IPS DF 4.7 (cell line): ENCODE data around the gene RAB11FIP3.
"Not testable (repeated sequence)": the region's sequence is repeated elsewhere in the genome, so short reads cannot be mapped to it uniquely, and the experiment has no call there.

Experiments used
- DNase-seq: peaks from one replicate; pipeline ENCODE4 v3.0.0-alpha.2; 2013; ENCODE audit warnings: low spot score; ENCODE audit errors: extremely low read depth

The RAB11FIP3 gene, protein sequence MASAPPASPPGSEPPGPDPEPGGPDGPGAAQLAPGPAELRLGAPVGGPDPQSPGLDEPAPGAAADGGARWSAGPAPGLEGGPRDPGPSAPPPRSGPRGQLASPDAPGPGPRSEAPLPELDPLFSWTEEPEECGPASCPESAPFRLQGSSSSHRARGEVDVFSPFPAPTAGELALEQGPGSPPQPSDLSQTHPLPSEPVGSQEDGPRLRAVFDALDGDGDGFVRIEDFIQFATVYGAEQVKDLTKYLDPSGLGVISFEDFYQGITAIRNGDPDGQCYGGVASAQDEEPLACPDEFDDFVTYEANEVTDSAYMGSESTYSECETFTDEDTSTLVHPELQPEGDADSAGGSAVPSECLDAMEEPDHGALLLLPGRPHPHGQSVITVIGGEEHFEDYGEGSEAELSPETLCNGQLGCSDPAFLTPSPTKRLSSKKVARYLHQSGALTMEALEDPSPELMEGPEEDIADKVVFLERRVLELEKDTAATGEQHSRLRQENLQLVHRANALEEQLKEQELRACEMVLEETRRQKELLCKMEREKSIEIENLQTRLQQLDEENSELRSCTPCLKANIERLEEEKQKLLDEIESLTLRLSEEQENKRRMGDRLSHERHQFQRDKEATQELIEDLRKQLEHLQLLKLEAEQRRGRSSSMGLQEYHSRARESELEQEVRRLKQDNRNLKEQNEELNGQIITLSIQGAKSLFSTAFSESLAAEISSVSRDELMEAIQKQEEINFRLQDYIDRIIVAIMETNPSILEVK

GRCh38 chr16:425082-425718, at the start of gene RAB11FIP3:
Gene RAB11FIP3 (plus strand): TSS chr16:425649. CDS start chr16:426007, 358 bp downstream.
- DNase-seq = no peak

DNA sequence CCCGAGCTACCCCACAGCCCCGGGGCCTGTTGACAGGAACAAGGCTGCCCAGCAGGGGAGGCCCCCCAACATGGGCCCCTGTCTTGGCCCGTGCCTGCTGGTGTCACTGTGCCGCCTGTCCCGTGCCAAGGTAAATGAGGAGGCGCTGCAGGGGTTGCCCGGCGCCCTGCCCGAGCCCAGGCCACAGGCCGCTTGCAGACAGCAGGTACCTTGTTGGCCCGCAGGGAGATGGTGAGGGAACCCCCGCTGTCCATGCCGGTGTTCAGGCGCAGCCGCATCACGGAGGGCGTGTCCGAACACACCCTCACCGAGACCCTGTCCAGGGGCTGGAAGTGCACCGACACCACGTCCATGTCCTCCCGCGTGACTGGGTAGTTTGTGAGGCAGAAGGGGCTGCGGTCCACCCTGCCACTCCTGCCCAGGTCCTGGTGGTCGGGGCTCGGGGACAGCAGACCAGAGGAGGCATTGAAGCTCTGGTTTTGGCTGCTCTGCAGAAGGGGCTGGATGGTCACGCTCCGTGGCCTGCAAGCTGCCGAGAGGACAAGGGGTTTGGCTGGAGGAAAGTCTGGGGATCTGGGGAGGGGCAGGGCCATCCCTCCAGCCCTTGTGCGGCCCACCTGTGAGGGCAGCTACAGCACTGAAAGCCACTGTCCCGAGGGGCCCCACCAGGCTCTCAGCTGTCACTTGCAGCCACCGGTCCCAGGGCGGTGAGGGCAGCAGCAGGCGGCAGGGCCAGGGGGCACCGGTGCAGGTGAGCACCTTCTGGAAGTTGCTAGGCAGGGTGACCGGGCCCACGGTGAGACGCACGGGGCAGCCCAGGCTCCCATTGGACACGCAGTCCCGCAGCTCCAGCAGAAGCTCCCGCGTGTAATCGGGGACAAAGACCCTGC, 49.3 kb upstream of the RAB11FIP3 start:
- DNase-seq = no peak

DNA sequence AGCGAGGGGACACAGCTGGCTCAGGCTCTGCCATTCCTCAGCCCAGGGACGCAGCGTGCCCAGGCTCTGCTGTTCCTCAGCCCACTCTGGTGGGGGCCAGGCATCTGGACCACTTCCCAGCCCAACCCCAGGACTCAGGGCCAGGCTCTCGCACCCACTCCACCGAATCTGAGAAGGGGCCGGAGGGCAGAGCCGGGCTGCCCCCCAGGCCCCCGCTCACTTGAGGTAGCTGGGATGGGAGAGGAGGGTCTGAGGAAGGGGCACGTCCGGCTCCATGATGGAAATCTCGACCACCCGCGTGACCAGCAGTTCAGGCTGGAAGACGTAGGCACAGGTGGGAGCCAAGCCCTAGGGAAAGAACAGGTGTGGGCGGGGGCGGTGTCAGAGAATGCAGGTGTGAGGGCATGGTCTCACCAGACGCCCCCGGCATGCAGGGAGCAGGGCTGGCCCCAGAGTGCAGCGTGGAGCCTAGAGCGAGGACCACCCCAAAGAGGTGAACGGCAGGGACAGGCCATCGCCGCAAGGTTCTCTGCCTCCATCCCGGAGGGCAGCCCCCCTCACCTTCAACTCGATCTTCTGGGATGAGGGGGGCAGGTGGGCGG, 48.5 kb upstream of the RAB11FIP3 start:
- no peak for DNase-seq

DNA sequence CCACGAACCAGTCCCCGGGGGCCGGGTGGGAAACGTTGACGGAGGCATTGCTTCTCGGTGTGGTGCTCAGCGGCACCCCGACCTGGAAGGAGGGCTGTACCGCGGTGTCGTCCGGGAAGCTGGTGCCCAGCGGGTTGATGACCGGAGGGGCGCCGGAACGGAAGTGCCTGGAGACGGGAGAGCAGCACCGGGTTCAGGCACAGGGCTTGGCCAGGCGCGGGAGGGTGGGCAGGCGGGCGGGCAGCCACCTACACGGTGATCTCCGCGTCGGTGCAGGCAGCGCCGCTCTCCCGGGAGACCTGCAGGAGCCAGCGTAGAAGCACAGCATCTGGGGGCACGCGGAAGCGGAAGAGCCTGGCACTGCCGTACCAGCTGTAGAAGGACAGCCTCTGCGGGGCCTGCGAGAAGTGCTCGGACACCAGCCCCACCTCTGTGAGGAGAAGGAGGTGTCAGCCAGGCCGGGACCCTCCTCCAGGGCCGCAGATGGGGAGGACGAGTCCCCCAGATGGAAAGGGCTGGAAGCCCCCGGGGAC, 48.0 kb upstream of the RAB11FIP3 start:
- DNase-seq = no peak

DNA sequence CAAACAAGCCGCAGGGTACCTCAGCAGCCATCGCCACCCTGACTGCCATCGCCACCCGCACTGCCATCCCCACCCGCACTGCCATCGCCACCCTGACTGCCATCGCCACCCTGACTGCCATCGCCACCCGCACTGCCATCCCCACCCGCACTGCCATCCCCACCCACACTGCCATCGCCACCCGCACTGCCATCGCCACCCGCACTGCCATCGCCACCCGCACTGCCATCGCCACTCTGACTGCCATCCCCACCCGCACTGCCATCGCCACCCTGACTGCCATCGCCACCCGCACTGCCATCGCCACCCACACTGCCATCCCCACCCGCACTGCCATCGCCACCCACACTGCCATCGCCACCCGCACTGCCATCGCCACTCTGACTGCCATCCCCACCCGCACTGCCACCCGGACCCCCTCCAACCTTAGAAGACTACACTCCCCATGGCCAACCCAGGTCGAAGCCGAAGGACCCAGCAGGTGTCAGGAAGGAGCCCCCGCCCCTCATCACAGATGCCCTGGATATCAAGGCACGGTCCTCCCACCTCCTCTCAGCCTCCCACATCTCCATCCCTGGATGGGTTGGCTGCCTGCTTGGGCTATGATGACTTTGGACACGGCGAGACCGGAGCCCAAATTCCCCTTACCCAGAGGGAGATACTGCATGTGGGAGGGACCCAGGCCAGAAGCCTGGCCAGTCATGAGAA, 47.2 kb upstream of the RAB11FIP3 start:
- not testable (repeated sequence) for DNase-seq

- DNase-seq = no peak
Measured at GRCh38 chr16:378821-379182, 46.6 kb upstream of the RAB11FIP3 start.

DNA sequence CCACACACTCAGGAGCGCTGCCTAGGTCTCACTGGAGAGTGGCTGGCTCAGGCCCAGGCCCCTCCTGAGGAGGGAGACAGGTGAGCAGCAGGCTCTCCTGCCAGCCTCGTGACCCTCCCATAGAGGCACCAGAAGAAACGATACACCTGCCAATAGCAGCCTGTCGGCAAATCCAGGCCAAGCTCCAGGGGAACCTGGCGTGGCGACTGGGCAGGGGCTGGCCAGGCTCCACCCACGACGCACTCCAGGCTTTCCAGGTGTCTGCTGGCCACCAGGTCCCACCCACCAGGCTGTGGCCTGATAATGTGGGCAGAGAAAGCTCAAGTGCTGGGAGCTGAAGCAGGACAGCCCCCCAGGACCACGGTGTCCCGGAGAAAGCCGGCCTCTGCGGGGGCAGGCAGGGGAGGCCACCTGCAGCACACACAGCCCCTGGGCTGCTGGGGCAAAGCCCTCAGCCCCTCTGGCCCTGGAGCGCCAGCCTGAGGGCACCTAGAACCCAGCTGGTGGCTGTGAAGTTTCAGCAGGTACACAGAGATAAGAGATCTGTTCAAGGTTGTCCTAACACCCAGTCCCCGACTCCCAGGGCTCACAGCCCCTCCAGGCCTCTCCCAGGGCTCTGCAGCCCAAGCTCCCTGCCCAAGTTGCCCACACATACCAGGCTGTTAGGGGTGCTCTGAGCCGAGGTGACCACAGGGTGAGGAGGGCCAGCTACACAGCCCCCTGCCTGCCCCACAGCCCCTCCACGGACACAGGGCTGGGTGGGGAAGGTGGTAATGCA, 46.1 kb upstream of the RAB11FIP3 start:
- DNase-seq = no peak

DNA sequence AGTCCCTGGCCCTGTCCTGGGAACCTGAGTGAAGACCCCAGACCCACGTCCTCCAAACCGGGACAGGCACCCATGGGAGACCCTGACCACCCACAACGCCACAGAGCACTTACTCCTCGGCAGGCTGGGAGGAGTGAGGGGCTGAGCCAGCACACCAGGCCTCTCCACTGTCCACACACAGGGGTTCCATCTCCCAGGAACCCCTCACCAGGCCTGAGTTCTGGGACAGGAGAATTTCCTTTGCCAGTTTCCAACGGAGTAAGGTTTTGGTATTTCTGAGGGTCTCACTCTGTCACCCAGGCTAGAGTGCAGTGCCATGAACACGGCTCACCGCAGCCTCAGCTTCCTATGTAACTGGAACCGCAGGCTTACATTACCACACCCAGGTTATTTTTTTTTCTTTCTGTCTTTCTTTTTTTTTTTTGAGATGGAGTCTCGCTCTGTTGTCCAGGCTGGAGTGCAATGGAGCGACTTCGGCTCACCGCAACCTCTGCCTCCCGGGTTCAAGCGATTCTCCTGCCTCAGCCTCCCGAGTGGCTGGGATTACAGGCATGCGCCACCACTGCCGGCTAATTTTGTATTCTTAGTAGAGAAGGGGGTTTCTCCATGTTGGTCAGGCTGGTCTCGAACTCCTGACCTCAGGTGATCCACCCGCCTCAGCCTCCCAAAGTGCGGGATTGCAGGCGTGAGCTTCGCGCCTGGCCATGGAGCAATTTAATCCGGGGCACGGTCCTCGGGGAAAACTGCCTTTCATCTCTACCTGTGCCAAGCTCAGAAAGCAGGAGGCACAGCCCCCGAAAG, 45.3 kb upstream of the RAB11FIP3 start:
- DNase-seq = no peak

DNA sequence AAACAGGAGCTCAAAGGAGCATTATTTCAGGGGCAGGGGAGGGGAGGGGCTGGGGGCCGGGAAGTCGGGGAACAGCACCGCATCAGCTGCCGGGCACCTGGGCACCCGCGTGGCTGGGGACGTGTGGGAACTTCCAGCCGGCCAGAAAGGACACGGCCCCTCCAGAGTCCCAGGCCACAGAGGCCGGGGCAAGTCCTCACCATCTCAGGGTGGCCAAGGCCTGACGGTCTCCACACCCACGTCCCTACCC, 44.8 kb upstream of the RAB11FIP3 start:
- DNase-seq = no peak

DNA sequence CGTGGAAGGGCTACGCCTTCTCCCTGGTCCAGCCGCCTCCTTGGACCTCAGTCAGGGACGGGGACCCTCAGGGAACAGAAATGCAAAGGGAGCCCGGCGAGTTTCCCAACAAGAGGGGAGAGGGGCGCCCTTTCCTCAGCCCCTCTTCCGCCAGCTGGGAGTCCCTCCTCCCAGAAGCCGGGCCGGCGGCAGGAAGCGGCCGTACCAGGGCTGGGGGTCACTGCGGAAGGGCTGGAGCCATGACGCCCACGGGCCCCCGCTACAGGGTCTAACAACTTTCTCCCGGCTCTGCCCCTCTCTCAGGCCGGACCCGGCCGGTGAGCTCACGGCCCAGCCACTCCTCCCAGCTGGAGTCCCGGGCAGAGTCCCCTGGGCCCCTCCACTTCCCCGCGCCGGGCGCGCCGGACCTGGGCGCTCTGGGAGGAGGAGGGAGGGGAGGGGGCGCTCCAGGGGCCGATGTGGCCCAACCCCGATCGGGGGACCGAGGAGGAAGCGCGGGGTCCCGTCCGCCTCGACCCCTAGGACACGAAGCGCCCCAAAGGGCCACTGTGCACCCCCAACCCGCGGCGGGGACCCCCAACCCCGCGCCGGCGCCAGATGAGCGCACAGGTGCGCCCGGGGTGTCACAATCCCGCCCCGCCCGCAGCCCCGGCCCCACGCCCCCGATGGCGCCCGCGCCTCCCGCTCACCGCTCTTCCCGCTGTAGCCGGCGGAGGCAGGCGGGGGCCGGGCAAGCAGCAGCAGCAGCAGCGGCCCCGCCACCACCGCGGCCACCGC, 44.2 kb upstream of the RAB11FIP3 start:
- DNase-seq = no peak

- DNase-seq = no peak
Measured at GRCh38 chr16:381789-382717, 43.4 kb upstream of the RAB11FIP3 start, which contains the start of gene PGAP6. Gene PGAP6 (minus strand): TSS chr16:381978. CDS start chr16:381821, 157 bp downstream.

GRCh38 chr16:383326-384051, 42.0 kb upstream of the RAB11FIP3 start:
- DNase-seq = no peak

GRCh38 chr16:386641-387156, 38.8 kb upstream of the RAB11FIP3 start:
- no peak for DNase-seq

- DNase-seq = not testable (repeated sequence)
Measured at GRCh38 chr16:387761-388666, 37.4 kb upstream of the RAB11FIP3 start.

DNA sequence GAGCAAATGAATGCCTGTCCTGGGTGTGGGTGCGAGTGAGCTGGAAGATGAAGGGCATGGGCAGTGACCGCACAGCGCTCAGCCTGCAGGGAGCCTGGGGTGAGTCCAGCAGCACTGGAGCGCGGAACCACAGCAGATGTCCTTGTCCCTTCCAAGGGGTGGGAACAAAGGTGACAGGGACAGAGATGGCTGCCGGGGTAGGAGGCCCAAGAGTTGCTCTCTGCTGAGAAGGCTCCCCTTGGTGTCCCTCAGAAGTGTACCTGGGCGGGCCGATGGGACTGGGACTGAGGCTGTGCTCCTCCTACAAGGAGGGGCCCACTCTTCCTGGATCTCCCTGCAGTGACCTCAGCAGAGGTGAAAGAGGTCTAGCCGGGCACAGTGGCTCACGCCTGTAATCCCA, 36.1 kb upstream of the RAB11FIP3 start:
- no peak for DNase-seq
